COR-L47 (cell line): Measurements from ENCODE around the gene PXMP2.
"Not testable (repeated sequence)": the region's sequence is repeated elsewhere in the genome, so short reads cannot be mapped to it uniquely, and the experiment has no call there.

ENCODE experiments used
- DNase-seq: peaks from one replicate; lab custom pipeline; 2025; lab: John Stamatoyannopoulos, UW

Gene PXMP2

GRCh38 chr12:132753670-132754069 lies 66.3 kb downstream of the PXMP2 start:
- not testable (repeated sequence) for DNase-seq

GRCh38 chr12:132754160-132754932 lies 67.0 kb downstream of the PXMP2 start:
- no peak for DNase-seq
